Measurements from ENCODE around the gene AUTS2.

DNA sequence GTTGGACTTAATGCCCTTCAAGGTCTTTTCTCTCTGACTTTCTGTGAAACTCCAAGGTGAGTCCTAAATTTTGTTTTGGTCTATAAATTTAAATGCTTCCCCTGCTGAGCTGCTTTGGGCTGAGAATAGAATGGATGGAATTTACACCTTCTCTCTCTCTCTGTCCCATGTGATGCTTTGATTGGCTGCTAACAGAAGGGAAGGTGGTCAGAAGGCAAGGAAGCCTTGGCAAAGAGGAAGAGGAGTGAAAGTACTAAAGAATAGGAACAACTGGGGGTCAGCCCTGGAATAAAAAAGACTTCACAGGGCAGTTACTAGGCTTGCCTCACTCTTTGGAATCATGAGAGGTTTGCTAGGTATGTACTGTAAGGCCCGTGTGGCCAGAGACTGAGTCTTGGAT is 260.2 kb downstream of the AUTS2 start:
- TF ChIP-seq, protein P1, sequence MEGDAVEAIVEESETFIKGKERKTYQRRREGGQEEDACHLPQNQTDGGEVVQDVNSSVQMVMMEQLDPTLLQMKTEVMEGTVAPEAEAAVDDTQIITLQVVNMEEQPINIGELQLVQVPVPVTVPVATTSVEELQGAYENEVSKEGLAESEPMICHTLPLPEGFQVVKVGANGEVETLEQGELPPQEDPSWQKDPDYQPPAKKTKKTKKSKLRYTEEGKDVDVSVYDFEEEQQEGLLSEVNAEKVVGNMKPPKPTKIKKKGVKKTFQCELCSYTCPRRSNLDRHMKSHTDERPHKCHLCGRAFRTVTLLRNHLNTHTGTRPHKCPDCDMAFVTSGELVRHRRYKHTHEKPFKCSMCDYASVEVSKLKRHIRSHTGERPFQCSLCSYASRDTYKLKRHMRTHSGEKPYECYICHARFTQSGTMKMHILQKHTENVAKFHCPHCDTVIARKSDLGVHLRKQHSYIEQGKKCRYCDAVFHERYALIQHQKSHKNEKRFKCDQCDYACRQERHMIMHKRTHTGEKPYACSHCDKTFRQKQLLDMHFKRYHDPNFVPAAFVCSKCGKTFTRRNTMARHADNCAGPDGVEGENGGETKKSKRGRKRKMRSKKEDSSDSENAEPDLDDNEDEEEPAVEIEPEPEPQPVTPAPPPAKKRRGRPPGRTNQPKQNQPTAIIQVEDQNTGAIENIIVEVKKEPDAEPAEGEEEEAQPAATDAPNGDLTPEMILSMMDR (IDR thresholded peaks at IDR 0.05) = no peak
- TF ChIP-seq SIN3A (IDR thresholded peaks at IDR 0.05; ENCODE audit: borderline replicate concordance, insufficient read depth, low read depth, low read length) (no peak), TCF7L2 (IDR thresholded peaks at IDR 0.05; ENCODE audit: low read depth, low read length) (no peak), POLR2AphosphoS5 (IDR thresholded peaks at IDR 0.05; ENCODE audit: low read depth, low read length) (no peak)

Data from Panc1 (cell line).